Loucy (cell line): ENCODE measurements around the gene BDP1.
"Not testable (repeated sequence)": the region's sequence is repeated elsewhere in the genome, so short reads cannot be mapped to it uniquely, and the experiment has no call there.

Experiments used
- H2AFZ ChIP-seq: fragments of 200-600 bp; sonication (generic); 2 replicates; pipeline ENCODE4 v1.6.0; 2016; ENCODE audit warnings: antibody characterized with exemption, mild to moderate bottlenecking, low read length, moderate library complexity
- H3F3A ChIP-seq: fragments of 200-600 bp; 2 replicates; pipeline ENCODE4 v1.6.0; 2016; ENCODE audit warnings: antibody characterized with exemption, low read depth, mild to moderate bottlenecking
- H3K27me3 ChIP-seq: fragments of 200-600 bp; sonication (generic); 2 replicates; pipeline ENCODE4 v1.6.1; 2014; ENCODE audit warnings: low read length, mild to moderate bottlenecking; ENCODE audit not compliant: insufficient read depth, poor library complexity, severe bottlenecking
- H3K36me3 ChIP-seq: fragments of 200-600 bp; sonication (generic); 2 replicates; pipeline ENCODE4 v1.6.1; 2016; ENCODE audit warnings: low read length; ENCODE audit not compliant: insufficient read depth
- H3K4me1 ChIP-seq: fragments of 200-600 bp; sonication (generic); 2 replicates; pipeline ENCODE4 v1.5.1; 2014; ENCODE audit warnings: low read length, mild to moderate bottlenecking; ENCODE audit not compliant: insufficient read depth, poor library complexity, severe bottlenecking
- H3K4me2 ChIP-seq: fragments of 200-600 bp; sonication (generic); 2 replicates; pipeline ENCODE4 v1.6.0; 2014; ENCODE audit warnings: antibody characterized with exemption, low read length, low read depth, mild to moderate bottlenecking; ENCODE audit not compliant: poor library complexity, severe bottlenecking
- H3K4me3 ChIP-seq: fragments of 200-600 bp; sonication (generic); 2 replicates; pipeline ENCODE4 v1.5.1; 2014; ENCODE audit warnings: low read length, mild to moderate bottlenecking, mixed read lengths; ENCODE audit not compliant: poor library complexity, severe bottlenecking
- H3K79me2 ChIP-seq: fragments of 200-600 bp; sonication (generic); 2 replicates; pipeline ENCODE4 v1.6.1; 2014; ENCODE audit warnings: low read length; ENCODE audit not compliant: insufficient read depth
- H3K9ac ChIP-seq: fragments of 200-600 bp; sonication (generic); 2 replicates; pipeline ENCODE4 v1.6.0; 2014; ENCODE audit warnings: mild to moderate bottlenecking, low read depth, low read length, moderate library complexity; ENCODE audit not compliant: poor library complexity, severe bottlenecking
- H3K9me2 ChIP-seq: fragments of 200-600 bp; sonication (generic); replicated peaks from 2 replicates; pipeline ENCODE4 v1.6.1; 2016; ENCODE audit warnings: low read depth, low read length, mixed read lengths
- H3K9me3 ChIP-seq: fragments of 200-600 bp; sonication (generic); 2 replicates; pipeline ENCODE4 v1.6.1; 2014; ENCODE audit warnings: mild to moderate bottlenecking, antibody characterized with exemption, low read length, low read depth; ENCODE audit not compliant: insufficient read depth
- H4K20me1 ChIP-seq: fragments of 200-600 bp; sonication (generic); 2 replicates; pipeline ENCODE4 v1.6.0; 2014; ENCODE audit warnings: antibody characterized with exemption, low read length, mild to moderate bottlenecking; ENCODE audit not compliant: insufficient read depth, poor library complexity, severe bottlenecking

The BDP1 gene

GRCh38 chr5:71423896-71424295, 31.6 kb upstream of the BDP1 start:
- H3F3A ChIP-seq, H3K9me3 ChIP-seq, H3K4me2 ChIP-seq, H3K4me1 ChIP-seq, H3K4me3 ChIP-seq, H3K27me3 ChIP-seq, H3K9ac ChIP-seq, H3K79me2 ChIP-seq, H2AFZ ChIP-seq, H3K36me3 ChIP-seq, H4K20me1 ChIP-seq, H3K9me2 ChIP-seq: not testable (repeated sequence)

DNA sequence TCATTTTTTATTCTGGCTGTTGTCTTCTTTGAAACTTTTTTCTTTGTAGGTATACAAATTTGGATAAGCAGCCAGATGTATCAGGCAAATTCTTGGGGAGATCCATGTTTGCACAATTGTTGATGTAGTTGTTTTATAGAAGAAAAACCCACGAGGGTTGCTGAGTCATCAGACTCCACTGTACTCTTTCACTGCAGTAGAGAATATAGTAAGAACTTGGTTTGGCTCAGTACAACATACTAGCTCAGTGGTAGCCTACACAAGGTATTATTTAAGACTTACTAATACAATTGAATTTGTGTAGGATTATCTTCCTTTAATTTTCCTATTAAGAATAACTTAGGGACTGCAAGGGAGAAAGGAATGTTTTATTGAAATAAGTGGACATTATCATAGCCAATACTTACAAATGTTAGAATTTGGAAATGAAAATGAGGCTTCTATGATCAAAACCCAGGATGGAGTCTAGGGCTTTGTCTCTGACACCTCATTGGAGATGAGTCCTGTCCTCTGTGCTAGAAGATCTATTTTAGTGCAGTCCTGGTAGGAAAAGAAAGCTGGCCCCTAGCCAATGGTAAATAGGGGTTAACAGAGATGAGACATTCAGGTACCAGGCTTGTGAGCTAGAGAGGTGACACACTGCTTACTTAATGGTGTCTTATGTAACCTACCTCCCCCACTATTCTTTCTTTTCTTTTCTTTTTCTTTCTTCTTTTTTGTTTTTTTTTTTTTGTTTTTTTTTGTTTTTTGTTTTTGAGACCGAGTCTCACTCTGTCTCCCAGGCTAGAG, 28.6 kb upstream of the BDP1 start:
- not testable (repeated sequence) for H4K20me1 ChIP-seq, H3K4me2 ChIP-seq, H3K79me2 ChIP-seq, H2AFZ ChIP-seq, H3K9ac ChIP-seq, H3K9me2 ChIP-seq, H3F3A ChIP-seq, H3K9me3 ChIP-seq, H3K27me3 ChIP-seq, H3K4me3 ChIP-seq, H3K36me3 ChIP-seq, H3K4me1 ChIP-seq

DNA sequence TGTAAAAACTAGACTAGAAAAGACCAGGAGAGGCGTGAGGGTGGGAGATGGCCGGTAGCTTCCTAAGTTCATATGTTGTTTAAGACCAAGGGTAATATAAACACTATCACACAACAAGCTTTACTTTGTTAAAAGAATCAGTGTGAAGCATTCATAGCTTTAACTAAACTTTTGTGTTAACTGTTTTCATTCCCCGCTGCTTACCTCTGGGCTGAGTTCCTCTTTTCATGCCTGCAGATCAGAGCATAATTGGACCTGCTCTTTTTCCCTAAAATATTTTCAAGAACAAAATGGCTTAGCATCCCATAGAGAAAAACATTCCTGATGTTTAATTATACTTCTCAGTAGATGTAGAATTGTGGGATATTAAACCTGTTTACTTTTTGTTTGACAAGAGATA, 23.0 kb upstream of the BDP1 start:
- H3K9me3 ChIP-seq, H3K36me3 ChIP-seq, H3K9ac ChIP-seq, H3K4me2 ChIP-seq, H2AFZ ChIP-seq, H4K20me1 ChIP-seq, H3K27me3 ChIP-seq, H3K79me2 ChIP-seq, H3F3A ChIP-seq, H3K4me3 ChIP-seq, H3K9me2 ChIP-seq, H3K4me1 ChIP-seq: not testable (repeated sequence)

DNA sequence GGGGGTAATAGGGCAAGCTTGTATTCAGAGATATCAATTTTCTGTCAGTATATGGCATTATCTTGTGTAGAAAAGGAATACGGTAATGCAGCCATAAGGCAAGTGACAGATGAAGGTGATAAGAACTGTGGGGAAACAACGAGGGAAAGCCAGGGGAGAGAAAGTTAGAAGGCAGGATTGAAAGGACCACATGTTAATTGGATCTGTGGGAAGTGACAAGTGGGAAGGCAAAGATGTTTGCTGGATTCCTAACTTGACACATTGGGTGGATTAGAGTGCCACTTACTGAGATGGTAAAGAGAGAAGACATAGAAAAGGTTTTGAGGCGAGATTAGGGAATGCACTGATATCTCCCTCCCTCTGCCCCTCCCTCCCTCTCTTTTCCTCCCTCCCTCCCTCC, 20.6 kb upstream of the BDP1 start:
- H3K79me2 ChIP-seq, H3K4me3 ChIP-seq, H3K36me3 ChIP-seq, H3K9me3 ChIP-seq, H3K9ac ChIP-seq, H3K27me3 ChIP-seq, H3K4me2 ChIP-seq, H3K4me1 ChIP-seq, H2AFZ ChIP-seq, H4K20me1 ChIP-seq, H3F3A ChIP-seq, H3K9me2 ChIP-seq: not testable (repeated sequence)

GRCh38 chr5:71441564-71441963, 13.9 kb upstream of the BDP1 start:
- not testable (repeated sequence) for H3F3A ChIP-seq, H3K9me3 ChIP-seq, H3K9ac ChIP-seq, H3K27me3 ChIP-seq, H3K4me1 ChIP-seq, H3K36me3 ChIP-seq, H3K9me2 ChIP-seq, H2AFZ ChIP-seq, H3K4me3 ChIP-seq, H3K79me2 ChIP-seq, H3K4me2 ChIP-seq, H4K20me1 ChIP-seq

- H3K9me3 ChIP-seq, H3K9ac ChIP-seq, H4K20me1 ChIP-seq, H3K9me2 ChIP-seq, H3K4me3 ChIP-seq, H3K79me2 ChIP-seq, H3K36me3 ChIP-seq, H3F3A ChIP-seq, H3K27me3 ChIP-seq, H2AFZ ChIP-seq, H3K4me2 ChIP-seq, H3K4me1 ChIP-seq: not testable (repeated sequence)
Observed at GRCh38 chr5:71443891-71444290, 11.6 kb upstream of the BDP1 start.

DNA sequence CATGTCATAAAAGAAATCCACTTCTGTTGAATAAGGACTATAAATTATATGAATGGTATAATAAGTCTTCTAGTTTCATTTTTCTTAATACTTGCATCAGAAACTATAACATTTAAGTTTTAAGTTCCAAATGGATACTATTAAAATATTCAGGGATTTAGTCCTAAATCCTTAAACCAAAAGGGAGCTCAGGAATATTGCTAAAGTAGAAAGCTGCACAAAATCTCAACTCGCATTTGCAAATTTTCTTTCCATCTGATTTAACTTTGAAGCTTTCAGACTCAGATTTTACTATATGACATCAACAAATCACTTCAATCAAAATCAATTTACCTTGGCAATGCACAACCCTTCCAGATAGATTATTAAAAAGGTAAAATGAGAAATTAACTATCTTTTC, 10.4 kb upstream of the BDP1 start:
- H3K4me3 ChIP-seq = not testable (repeated sequence)

More for the DNA sequence above, 10.4 kb upstream of the BDP1 start:
- not testable (repeated sequence) for H3K4me2 ChIP-seq, H3K9me2 ChIP-seq, H3F3A ChIP-seq, H3K4me1 ChIP-seq, H4K20me1 ChIP-seq, H3K9me3 ChIP-seq, H3K9ac ChIP-seq, H2AFZ ChIP-seq, H3K79me2 ChIP-seq, H3K36me3 ChIP-seq, H3K27me3 ChIP-seq
